Jurkat, Clone E6-1 (cell line): ENCODE measurements around the gene ERCC5. TPM values are rescaled to one million over a fixed set of nuclear protein-coding genes. Genes with fewer than 3 reads are reported as not detected.

Source experiments
- DNase-seq: peaks from one replicate; pipeline ENCODE4 v3.0.0-alpha.2; 2011; ENCODE audit warnings: low read depth, low spot score
- H3K4me3 ChIP-seq: 2 replicates; pipeline ENCODE4 v1.5.1; 2011; ENCODE audit warnings: mild to moderate bottlenecking, low read length, control low read depth, moderate library complexity
- polyA plus RNA-seq: library from polyadenylated mRNA; unstranded; fragments of >200 nt; gene quantifications from one replicate; pipeline ENCODE4 v1.2.1, GENCODE V29; 2012; ENCODE audit warnings: missing spikeins; ENCODE audit not compliant: insufficient read length, insufficient read depth

ERCC5 gene
- polyA plus RNA-seq = 74.6 TPM

DNA sequence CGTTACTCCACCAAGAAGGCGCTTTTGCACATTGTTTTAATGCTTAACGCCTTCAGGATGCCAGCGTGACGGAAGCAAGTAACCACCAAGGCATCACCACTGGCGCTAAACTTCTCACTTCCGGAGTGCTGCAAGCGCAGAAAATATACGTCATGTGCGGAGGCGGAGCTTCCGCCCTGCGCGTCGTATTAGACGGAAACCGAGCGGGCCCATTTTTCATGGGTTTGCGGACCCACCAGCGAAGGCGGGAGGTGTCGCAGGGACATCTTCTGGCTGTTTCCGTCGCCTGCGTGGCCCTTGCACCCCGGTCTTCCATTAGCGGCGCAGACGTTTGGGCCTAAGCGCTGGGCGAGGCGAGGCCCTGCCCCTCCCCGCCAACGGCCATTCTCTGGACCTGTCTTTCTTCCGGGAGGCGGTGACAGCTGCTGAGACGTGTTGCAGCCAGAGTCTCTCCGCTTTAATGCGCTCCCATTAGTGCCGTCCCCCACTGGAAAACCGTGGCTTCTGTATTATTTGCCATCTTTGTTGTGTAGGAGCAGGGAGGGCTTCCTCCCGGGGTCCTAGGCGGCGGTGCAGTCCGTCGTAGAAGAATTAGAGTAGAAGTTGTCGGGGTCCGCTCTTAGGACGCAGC is at the start of gene ERCC5:
ERCC5 (plus strand) TSS at position 403 of the 631 bp plus-strand sequence. CDS start 235 bp downstream, outside the sequence.
- DNase-seq = peak; percentile 97
- H3K4me3 ChIP-seq = peak within 1 kb of the TSS; percentile 97

DNA sequence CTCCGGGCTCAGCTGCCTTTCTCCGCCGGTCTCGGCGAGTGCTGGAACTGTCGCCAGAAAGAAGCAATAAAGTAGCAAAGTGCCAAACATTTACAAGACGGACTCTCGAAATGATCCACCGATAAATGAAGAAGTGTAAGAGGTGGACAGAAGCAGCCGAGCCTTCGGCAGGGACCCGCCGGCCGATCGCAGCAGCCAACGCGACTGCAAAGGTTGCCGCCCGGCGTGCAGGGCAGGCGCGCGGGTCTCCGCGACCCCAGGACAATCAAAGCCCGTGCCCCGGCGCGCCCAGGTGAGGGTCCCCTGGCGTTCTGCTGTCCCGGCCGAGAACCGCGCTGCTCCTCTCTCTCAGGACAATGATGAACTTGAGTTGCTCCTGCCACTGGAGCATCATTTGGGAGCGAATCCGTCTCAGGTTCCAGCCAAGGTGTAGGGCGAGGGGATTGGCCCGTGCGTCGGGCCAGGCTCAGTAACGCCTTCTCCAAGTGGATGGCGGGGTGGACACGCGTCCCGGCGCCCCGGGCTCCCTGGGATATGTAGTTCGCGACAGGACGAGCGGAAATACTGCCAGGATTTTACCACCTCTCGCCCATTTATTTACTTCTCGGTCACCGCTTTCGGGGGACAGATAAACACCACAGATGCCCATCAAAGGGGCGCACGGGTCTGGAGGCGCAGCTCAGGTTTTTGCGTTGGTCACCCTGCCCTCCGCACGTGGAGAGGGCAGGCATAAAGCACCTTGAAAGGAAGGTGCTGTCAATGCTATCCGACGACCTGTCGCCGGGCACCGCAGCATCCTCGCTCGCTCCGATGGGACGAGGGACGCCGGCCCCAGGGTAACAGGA is 47.0 kb upstream of the ERCC5 start, which contains the start of the genes BIVM and POGLUT2:
BIVM (plus strand) TSS at position 539 of the 845 bp plus-strand sequence. CDS start 8,149 bp downstream, outside the sequence.
POGLUT2 (minus strand) TSS at position 396 of the 845 bp plus-strand sequence; CDS start at position 90, 306 bp downstream.
- DNase-seq = peak; percentile 79
- H3K4me3 ChIP-seq = peak within 1 kb of the TSS; percentile 81

DNA sequence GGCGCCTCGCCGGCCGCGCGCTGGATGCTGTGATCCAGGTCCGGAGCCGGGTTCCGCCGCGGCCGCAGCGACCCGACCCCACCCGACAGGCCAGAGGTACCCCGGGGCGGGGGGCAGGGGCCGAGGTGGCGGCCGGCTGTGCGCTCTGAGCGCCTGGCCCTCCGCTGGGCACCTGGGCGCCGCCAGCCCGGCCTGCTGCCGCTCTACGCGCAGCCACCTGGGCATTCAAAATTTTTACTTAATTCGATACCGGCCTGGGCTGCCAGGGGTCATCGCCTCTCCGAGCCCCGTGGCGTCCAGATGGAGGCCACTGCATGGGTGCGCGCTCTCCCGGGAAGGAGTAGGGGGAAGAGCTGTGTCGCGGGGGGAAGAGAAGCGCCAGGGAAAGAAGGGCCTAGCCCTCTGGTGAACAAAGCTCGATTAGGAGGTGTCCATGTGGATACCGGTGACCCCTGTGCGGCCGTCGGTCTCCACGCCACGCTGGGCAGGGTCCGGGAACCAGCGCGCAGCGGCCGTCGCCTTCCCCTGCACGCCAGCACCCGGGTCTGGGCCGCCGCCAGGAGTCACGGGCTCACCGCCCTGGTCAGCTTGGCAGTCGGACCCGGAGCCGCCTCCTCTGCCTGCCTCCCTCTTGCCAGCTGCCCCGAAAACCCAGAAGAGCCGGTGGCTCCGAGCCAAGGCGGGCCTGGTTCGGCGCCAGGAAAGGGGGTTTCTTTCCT is 46.2 kb upstream of the ERCC5 start:
- DNase-seq = no peak
- H3K4me3 ChIP-seq = peak overlapping the region; percentile 81

DNA sequence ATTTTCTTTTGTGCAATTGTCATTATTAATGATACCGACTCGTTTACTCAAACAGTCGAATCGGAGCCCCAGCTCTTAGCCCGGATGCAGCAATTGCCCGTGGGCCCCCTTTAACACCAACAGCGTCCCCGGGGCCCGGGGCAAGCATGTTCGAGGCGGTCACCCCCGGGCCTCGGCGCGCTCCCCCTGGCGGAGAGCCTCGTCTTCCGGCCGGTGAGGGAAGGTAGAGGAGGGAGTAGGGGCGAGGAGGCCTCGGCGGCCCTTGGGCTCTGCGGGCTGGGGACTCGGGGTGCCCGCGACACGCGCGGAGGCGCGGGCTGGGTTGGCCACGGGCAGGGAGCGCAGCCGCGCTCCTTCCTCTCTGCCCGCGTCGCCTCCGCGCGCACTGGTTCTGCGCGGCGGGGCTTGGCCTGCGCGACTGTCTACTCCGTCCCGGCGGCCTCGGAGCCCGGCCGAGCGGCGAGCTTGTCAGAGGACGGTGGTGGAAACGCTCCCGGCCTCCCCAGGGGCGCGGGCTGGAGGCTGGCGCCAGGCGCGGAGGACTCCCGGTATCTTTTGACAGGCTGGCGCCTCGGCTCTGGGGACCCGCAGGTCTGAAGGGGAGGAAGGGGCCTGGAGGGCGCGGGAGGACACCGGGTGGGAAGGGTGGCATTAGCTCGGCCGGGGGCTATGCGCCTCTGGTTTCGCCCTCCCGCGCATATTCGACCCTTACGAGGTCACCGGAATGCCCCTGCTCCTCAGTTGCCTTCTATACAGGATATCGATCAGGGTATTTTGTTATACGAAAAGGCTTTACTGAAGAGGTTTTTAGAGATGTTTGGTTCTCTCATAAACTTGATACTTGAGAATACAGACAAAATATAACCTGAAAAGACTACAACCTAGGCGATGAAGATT is 45.4 kb upstream of the ERCC5 start:
- DNase-seq = peak; percentile 58
- peak overlapping the region; percentile 81 for H3K4me3 ChIP-seq

DNA sequence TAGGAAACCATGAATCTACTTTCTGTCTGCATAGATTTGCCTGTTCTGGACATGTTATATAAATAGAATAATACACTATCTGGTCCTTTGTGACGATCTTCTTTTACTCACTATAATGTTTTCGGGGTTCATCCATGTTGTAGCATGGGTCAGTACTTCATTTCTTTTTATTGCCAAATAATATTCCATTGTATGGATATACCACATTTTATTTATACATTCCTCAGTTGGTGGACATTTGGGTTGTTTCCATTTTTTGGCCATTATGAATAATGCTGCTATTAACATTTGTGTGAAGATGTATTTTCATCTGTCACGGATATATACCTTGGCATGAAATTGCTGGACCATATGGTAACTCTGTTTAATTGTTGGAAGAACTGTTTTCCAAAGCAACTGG is 40.2 kb upstream of the ERCC5 start:
- H3K4me3 ChIP-seq = no peak overlapping the region
- no peak for DNase-seq

DNA sequence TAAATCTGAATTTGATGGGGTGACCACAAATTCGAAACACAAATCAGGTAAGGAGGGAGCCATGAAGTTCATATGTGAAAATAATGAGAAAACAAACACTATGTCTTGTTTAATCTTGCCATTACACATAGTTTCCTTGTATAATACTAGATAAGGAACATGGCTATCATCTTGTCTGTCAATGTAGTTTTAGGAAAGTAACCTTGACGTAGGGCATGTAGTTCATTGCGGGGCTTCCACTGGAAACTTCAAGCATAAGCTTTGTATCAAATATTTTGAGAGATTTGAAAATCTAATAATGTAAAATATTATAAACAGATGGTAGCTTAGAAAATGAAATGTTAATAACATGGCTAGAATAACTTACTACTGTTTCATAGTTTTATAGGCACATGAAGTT is 38.1 kb upstream of the ERCC5 start:
- H3K4me3 ChIP-seq = no peak overlapping the region
- no peak for DNase-seq

DNA sequence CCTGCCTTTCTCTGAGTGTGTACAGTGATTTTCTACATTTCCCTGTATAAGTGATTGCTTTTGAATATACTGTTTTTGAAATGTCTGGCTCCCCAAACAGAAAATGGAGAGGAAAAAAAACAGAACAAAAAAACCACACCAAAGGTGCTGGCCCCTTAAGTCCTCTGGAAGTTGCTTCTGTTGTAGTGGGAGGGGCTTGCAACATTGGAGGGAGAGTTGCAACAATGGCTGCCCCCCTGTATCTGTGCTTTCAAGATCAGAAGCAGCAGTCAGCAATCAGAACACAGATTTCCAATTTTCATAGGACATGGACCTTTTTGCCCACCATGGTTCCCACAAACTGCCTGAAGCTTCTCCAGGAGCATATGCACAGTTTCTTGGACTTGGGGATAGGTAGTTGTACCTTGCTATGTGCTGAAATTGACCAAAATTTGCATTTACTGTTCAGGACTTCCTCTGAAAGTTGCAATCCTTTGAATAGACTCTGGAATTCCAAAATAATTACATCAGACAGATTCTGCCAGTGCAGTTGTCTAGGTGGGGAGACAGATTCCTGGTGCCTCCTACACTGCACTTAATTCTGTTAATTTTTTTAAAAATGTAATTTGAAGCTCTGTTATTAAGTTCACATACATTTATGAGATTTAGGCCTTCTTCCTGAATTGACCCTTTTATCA is 33.1 kb upstream of the ERCC5 start:
- peak; percentile 81 for DNase-seq
- peak overlapping the region; percentile 38 for H3K4me3 ChIP-seq

DNA sequence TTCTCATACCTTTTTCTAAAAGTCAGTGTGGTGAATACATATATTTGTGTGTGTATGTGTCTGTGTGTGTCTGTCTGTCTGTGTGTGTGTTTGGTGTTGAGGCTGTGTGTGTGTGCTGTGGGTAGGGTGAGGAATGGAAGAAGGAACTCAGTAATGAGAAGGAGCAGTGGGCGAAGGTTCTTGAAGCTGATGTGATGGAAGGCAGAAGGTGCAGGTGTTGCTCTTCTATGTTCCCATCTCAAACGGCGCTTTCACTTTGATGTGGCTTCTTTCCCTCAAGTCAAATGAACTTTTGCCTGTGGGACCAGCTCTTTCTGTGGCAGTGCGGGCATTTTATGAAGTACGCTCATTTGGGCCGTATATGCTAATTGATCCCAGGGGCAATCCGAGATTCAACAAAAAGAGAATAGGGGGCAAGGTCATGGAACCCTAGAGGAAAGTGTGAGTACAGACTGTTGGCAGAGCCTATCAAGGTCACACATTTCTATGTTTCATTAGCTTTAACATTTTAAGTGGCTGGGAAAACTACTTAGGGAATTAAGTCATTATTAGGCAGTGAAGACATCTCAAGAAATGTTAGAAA is 31.7 kb upstream of the ERCC5 start:
- H3K4me3 ChIP-seq = peak overlapping the region; percentile 29
- DNase-seq = peak; percentile 89

DNA sequence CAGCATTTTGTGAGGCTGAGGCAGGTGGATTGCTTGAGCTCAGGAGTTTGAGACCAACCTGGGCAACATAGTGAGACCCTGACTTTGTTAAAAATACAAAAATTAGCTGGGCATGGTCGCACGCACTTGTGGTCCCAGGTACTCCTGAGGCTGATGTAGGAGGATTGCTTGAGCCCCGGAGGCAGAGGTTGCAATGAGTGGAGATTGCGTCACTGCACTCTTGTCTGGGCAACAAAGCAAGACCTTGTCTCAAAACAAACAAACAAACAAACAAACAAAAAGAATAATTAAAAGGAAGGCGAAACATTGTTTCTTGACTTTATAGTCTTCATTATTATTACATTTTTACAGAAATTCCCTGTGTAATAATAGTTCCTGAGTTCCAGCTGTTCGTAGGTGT is 31.0 kb upstream of the ERCC5 start:
- H3K4me3 ChIP-seq = no peak overlapping the region
- DNase-seq = no peak

DNA sequence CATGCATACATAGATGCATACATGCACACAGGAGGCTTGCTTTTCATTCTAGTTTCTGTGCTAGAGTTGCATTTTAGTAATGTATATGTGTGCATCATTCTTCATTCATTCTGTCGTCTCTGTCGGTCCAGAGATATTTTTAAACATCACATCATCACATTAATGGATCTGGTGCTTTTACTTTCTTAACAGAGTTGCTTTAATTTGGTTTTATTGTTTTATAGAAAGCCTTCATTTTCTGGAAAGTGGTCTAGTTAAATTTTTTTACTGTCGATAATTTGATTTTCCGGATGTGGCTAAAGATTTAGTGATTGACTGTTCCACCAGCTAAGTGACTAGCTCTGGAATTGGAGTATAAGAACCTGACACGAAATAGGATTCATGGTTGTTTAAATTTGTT is 30.0 kb upstream of the ERCC5 start:
- DNase-seq = no peak
- no peak overlapping the region for H3K4me3 ChIP-seq

DNA sequence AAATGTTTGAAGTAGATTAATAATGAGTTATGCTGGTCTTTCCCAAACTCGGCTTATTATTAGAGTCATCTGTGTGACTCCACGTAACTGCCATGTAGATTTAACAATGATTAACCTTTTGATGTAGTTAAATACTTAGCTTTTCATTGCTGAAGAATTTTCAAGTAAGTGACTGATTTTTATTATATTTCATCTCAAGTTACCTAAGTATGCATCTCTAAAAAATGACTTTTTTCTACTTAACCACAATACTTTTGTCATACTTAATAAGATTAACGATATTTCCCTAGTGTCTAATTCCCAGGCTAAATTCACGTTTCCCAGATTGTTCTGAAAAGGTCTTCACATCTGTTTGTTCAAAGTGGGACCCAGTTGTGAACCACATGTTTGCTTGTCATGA is 29.1 kb upstream of the ERCC5 start:
- H3K4me3 ChIP-seq = no peak overlapping the region
- DNase-seq = no peak

DNA sequence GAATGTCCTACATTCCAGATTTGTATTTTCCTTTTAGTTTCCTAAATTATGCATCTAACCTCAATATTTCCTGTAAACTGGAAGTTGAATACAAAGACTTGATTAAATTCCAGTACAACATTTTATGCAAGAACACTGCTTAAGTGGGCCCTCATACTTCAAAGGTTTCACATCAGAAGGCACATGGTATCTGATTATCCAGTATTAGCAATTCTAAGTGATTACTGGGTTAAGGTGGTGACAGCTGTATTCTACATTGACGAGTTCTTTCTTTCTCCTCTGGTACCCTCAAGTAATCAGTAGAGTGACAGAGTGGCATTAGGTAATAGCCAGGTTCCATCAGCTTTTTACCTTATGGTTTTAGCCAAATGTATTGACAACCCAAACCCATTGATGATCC is 28.6 kb upstream of the ERCC5 start:
- DNase-seq = no peak
- no peak overlapping the region for H3K4me3 ChIP-seq

DNA sequence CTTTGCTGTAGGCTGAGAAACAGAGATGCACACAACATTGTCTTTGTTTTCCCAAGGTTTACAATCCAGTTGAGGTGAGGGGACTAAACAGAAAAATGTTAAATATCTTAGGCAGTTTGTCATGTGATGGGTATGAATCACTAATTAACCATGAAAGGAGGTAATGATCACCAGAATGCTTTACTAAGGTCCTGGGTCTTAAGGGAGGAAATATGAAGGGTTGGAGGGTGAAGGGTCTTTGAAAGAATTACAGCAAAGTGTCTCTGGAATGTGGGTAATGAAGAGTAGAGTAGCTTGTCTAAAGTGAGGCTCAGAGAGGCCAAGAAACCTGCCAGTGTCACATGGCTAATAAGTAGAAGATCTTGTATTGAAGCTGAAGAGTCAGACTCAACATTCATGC is 27.9 kb upstream of the ERCC5 start:
- DNase-seq = no peak

DNA sequence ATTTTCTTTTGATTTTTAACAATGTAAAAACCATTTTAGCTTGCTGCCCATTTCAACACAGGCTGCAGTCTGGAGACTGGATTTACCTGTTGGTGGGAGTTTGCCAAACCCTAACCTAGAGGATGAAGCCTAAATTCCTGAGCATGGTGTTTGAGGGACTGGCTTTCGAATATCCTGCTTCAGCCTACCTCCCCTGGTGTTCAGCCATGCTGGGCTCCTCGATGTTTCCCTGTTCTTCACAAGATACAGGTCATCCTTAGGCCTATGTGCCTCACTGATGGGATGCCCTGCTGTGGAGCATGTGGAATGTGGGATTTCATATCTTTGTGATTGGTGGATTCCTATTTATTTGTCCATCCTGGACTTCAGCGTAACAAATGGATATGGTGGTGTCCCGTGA is 20.4 kb upstream of the ERCC5 start:
- no peak for DNase-seq
- H3K4me3 ChIP-seq = no peak overlapping the region

More for the DNA sequence above, 27.9 kb upstream of the ERCC5 start:
- H3K4me3 ChIP-seq = no peak overlapping the region

DNA sequence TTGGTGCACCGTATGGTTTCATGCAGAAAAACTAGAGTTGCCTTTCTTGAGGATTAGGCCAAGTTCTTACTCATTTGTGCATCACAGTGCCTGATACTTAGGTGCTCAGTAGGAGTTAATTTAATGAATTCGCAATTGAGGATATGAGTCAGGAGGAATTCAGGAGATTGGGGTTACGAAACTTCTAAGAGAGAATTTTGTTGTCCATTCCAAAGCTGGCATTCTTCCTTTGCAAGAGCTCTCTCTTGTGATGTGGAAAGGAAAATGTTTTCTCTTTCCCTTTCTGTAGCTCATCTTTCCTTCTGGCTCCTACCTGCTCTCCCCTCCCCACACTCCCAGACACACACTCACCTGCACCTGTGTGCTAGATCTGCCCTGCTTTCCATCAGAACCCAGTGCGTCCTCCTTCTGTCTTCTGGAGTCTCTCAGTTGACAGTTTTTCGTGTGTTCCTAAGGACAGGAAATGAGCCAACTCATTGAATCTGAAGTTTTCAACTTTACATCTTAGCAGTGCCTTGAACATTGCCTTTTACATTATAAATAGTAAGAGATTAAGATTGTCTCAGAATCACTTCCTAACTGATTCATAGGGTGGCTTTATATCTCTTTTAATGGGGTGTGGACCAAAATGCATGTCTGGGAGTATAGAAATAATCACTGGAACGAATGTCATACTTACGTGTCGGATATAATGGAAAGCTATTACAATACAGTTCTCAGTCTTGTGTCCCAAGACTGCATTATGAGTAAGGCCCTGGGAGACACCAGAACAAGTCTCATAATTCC is 19.7 kb upstream of the ERCC5 start:
- no peak for DNase-seq
- H3K4me3 ChIP-seq = no peak overlapping the region

DNA sequence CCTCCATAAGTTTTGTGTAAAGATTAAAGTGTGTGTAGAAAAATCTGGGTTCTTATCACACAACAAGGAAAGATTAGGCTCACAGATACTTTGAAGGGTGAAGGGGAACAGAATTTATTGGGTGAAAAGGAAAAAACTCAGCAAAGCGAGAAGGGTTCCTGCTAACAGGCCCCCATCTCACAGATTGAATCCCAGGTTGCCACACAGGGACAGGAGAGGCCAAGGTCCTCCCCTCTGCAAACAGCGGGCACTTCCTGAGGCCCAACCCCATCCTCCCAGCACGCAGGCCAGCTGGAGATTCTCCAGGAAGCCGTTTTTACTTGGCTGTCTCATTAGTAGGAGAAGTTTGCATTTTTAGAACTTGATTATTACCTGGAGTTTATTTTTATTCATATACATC is 15.2 kb upstream of the ERCC5 start:
- no peak overlapping the region for H3K4me3 ChIP-seq
- no peak for DNase-seq

DNA sequence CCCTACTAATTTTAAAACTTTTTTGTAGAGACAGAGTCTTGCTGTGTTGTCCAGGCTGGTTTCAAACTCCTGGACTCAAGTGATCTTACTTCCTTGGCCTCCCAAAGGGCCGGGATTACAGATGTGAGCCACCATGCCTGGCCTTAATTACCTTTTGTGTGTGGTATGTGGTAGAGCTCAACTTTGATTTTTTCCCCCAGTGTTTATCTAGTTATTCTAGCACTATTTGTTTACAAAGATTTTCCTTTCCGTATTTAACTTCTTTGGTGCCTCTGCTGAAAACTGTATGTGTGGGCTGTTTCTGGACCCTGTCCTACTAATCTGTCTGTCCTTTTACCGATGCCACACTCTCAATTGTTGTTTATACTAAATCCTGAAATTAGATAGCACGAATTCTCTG is 9.4 kb upstream of the ERCC5 start:
- no peak for DNase-seq
- H3K4me3 ChIP-seq = no peak overlapping the region
